K562 (cell line): Measurements from ENCODE around the gene LRRC15. TPM values are rescaled to one million over a fixed set of nuclear protein-coding genes. Genes with fewer than 3 reads are reported as not detected.

ENCODE experiments used
- BMI1 ChIP-seq: fragments of 150-350 bp; IDR thresholded peaks from 2 replicates; pipeline ENCODE4 v1.6.1; 2014; ENCODE audit warnings: low read length
- CEBPB ChIP-seq: fragments of 450-650 bp; IDR thresholded peaks from 2 replicates; pipeline ENCODE4 v1.6.1; 2016; ENCODE audit warnings: missing genetic modification characterization, missing compliant biosample characterization
- E4F1 ChIP-seq: fragments of 250-450 bp; sonication (Bioruptor Pico); IDR thresholded peaks from 2 replicates; pipeline ENCODE4 v1.5.0; 2021; ENCODE audit warnings: mild to moderate bottlenecking, borderline replicate concordance
- GTF3C2 ChIP-seq: IDR thresholded peaks from 3 replicates; pipeline ENCODE4 v1.6.1; 2011; ENCODE audit warnings: borderline replicate concordance, mild to moderate bottlenecking, moderate library complexity; ENCODE audit not compliant: insufficient read length; ENCODE audit errors: extremely low read depth
- KAT7 ChIP-seq: sonication (generic); formaldehyde crosslinking; IDR thresholded peaks from 2 replicates; pipeline ENCODE4 v1.8.0; 2022; ENCODE audit warnings: missing genetic modification reagents, mild to moderate bottlenecking, borderline replicate concordance
- KLF1 ChIP-seq: fragments of 450-650 bp; IDR thresholded peaks from 2 replicates; pipeline ENCODE4 v1.6.1; 2016; ENCODE audit warnings: missing genetic modification characterization, missing compliant biosample characterization
- KLF13 ChIP-seq: fragments of 450-650 bp; IDR thresholded peaks from 2 replicates; pipeline ENCODE4 v1.6.1; 2016; ENCODE audit warnings: missing genetic modification characterization, low read depth, mild to moderate bottlenecking, missing compliant biosample characterization, moderate library complexity, borderline replicate concordance
- MCM2 ChIP-seq: fragments of 450-650 bp; IDR thresholded peaks from 2 replicates; pipeline ENCODE4 v1.6.1; 2017; ENCODE audit warnings: low read depth, mild to moderate bottlenecking
- NBN ChIP-seq: fragments of 450-650 bp; IDR thresholded peaks from 2 replicates; pipeline ENCODE4 v1.6.1; 2016; ENCODE audit warnings: low read depth, mild to moderate bottlenecking
- PHF21A ChIP-seq: fragments of 450-650 bp; IDR thresholded peaks from 2 replicates; pipeline ENCODE4 v1.6.1; 2017; ENCODE audit warnings: low read depth, borderline replicate concordance
- POLR2B ChIP-seq: fragments of 450-650 bp; IDR thresholded peaks from 2 replicates; pipeline ENCODE4 v1.6.1; 2018; ENCODE audit warnings: low read depth; ENCODE audit not compliant: partially characterized antibody
- SMARCA5 ChIP-seq: fragments of 450-650 bp; IDR thresholded peaks from 2 replicates; pipeline ENCODE4 v1.6.1; 2016
- TRIM25 ChIP-seq: fragments of 450-650 bp; IDR thresholded peaks from 2 replicates; pipeline ENCODE4 v1.7.0; 2016; ENCODE audit warnings: borderline replicate concordance
- ZFP91 ChIP-seq: sonication (generic); formaldehyde crosslinking; IDR thresholded peaks from 2 replicates; pipeline ENCODE4 v1.8.0; 2022; ENCODE audit warnings: mild to moderate bottlenecking, missing genetic modification reagents
- ZNF24 ChIP-seq: fragments of 450-650 bp; IDR thresholded peaks from 2 replicates; pipeline ENCODE4 v1.6.1; 2016
- ZNF41 ChIP-seq: fragments of 250-450 bp; sonication (Bioruptor Pico); conservative IDR thresholded peaks from 2 replicates; pipeline ENCODE4 v1.4.0; 2020; ENCODE audit warnings: mild to moderate bottlenecking
- ZNF445 ChIP-seq: fragments of 250-450 bp; sonication (Bioruptor Pico); IDR thresholded peaks from 2 replicates; pipeline ENCODE4 v1.4.0; 2020; ENCODE audit warnings: low read depth, mild to moderate bottlenecking, moderate library complexity
- ZNF586 ChIP-seq: fragments of 450-650 bp; formaldehyde crosslinking; conservative IDR thresholded peaks from 2 replicates; pipeline ENCODE4 v1.4.0; 2020; ENCODE audit warnings: mild to moderate bottlenecking, moderate library complexity
- polyA plus RNA-seq, 8 experiments: library from polyadenylated mRNA; depleted of rRNA in 4 of 8; stranded (reverse) in 5 of 8; unstranded in 3 of 8; fragments of >200 nt; fragmentation: Nextera tagmentation in 2 of 8; fragmentation: Illumina TruSeq in 1 of 8; extraction: Ambion mirVana in 2 of 8; extraction: Trizol in 1 of 8; gene quantifications; 2 replicates each; pipeline versions ENCODE4 v1.2.1 to v1.2.3, GENCODE V29; 2011 to 2014; ENCODE audit warnings: inconsistent platforms in 1 of 8, missing spikeins in 1 of 8
- total RNA-seq, 7 experiments: library from RNA; depleted of rRNA in 6 of 7; stranded (reverse); fragments of >200 nt in 6 of 7; fragmentation: Illumina TruSeq in 2 of 7; extraction: Trizol in 2 of 7; gene quantifications; 2 replicates each; pipeline versions ENCODE4 v1.2.1 to v1.2.3, GENCODE V29; 2011 to 2021; ENCODE audit warnings: low replicate concordance in 1 of 7

Gene LRRC15
- total and polyA plus RNA-seq, 9 of the 15 experiments (the other 6 are each of a cell fraction or from before 2014, with no cell fraction given): not detected

- TF ChIP-seq ZNF445 (CRISPR knock-in tag) (no peak), PHF21A (no peak), E4F1 (no peak), ZNF586 (CRISPR knock-in tag) (no peak), KLF13 (no peak), ZFP91 (CRISPR knock-in tag) (no peak), ZNF41 (CRISPR knock-in tag) (no peak), NBN (peak; percentile 49; the same call in 1 of the 2 replicates), ZNF24 (no peak), CEBPB (tag) (no peak), SMARCA5 (0 out of 2 replicates have a peak, but pooled peaks have one; percentile 25), GTF3C2 (no peak), POLR2B (no peak), KLF1 (tag) (no peak), KAT7 (CRISPR knock-in tag) (no peak), BMI1 (no peak), MCM2 (no peak), TRIM25 (no peak)
These were observed 45.5 kb downstream of the LRRC15 start (continued) for GRCh38 chr3:194323785-194324735.
